Neural progenitor cell (in vitro differentiated cells): Measurements from ENCODE around the gene ZMYND8. TPM values are rescaled to one million over a fixed set of nuclear protein-coding genes. Genes with fewer than 3 reads are reported as not detected.

Experiments used
- DNase-seq: peaks from one replicate; pipeline ENCODE4 v3.0.0-alpha.2; 2016; ENCODE audit warnings: low spot score
- H2AFZ ChIP-seq: fragments of 200-600 bp; sonication (generic); replicated peaks from 2 replicates; pipeline ENCODE4 v1.6.1; 2016; ENCODE audit warnings: antibody characterized with exemption
- H3F3A ChIP-seq: fragments of 200-600 bp; sonication (generic); 2 replicates; pipeline ENCODE4 v1.6.1; 2016; ENCODE audit warnings: antibody characterized with exemption, low read depth
- H3K27ac ChIP-seq: fragments of 200-600 bp; sonication (generic); 2 replicates; pipeline ENCODE4 v1.5.1; 2016; ENCODE audit warnings: mild to moderate bottlenecking
- H3K27me3 ChIP-seq: fragments of 200-600 bp; sonication (generic); 2 replicates; pipeline ENCODE4 v1.6.1; 2016; ENCODE audit warnings: mild to moderate bottlenecking, moderate library complexity
- H3K36me3 ChIP-seq: fragments of 200-600 bp; sonication (generic); 2 replicates; pipeline ENCODE4 v1.5.1; 2016
- H3K4me1 ChIP-seq: fragments of 200-600 bp; sonication (generic); 2 replicates; pipeline ENCODE4 v1.6.1; 2016; ENCODE audit warnings: mixed run types
- H3K4me2 ChIP-seq: fragments of 200-600 bp; sonication (generic); 2 replicates; pipeline ENCODE4 v1.6.1; 2016
- H3K4me3 ChIP-seq: fragments of 200-600 bp; sonication (generic); 2 replicates; pipeline ENCODE4 v1.5.1; 2016
- H3K79me2 ChIP-seq: fragments of 200-600 bp; sonication (generic); 2 replicates; pipeline ENCODE4 v1.6.1; 2016; ENCODE audit warnings: low read depth
- H3K9ac ChIP-seq: fragments of 200-600 bp; sonication (generic); 2 replicates; pipeline ENCODE4 v1.6.1; 2016
- H3K9me3 ChIP-seq: fragments of 200-600 bp; sonication (generic); 2 replicates; pipeline ENCODE4 v1.5.1; 2016; ENCODE audit warnings: low read depth
- H4K20me1 ChIP-seq: fragments of 200-600 bp; sonication (generic); 2 replicates; pipeline ENCODE4 v1.6.1; 2016; ENCODE audit warnings: low read depth
- H3K27ac Mint-ChIP-seq: 3 replicates; pipeline ENCODE4 v1.8.0; 2021; ENCODE audit warnings: mixed read lengths
- H3K27me3 Mint-ChIP-seq: 2 replicates; pipeline ENCODE4 v1.8.0; 2022; ENCODE audit warnings: low read depth, mild to moderate bottlenecking, inconsistent platforms, moderate library complexity, mixed read lengths; ENCODE audit not compliant: insufficient read depth
- H3K36me3 Mint-ChIP-seq: 3 replicates; pipeline ENCODE4 v1.8.0; 2021; ENCODE audit warnings: mixed read lengths
- H3K4me1 Mint-ChIP-seq: 3 replicates; pipeline ENCODE4 v1.8.0; 2021; ENCODE audit warnings: mixed read lengths
- H3K4me3 Mint-ChIP-seq: 3 replicates; pipeline ENCODE4 v1.8.0; 2021; ENCODE audit warnings: mild to moderate bottlenecking, moderate library complexity, mixed read lengths
- H3K9me3 Mint-ChIP-seq: 3 replicates; pipeline ENCODE4 v1.8.0; 2020; ENCODE audit warnings: mixed read lengths
- CTCF ChIP-seq: fragments of 200-600 bp; sonication (generic); IDR thresholded peaks from 2 replicates; pipeline ENCODE4 v1.5.1; 2017; ENCODE audit warnings: antibody characterized with exemption, mild to moderate bottlenecking
- EZH2 ChIP-seq: fragments of 200-600 bp; sonication (generic); IDR thresholded peaks from 2 replicates; pipeline ENCODE4 v1.6.1; 2017; ENCODE audit warnings: antibody characterized with exemption, mild to moderate bottlenecking, moderate library complexity
- EZH2phosphoT487 ChIP-seq: fragments of 200-600 bp; sonication (generic); IDR thresholded peaks from 2 replicates; pipeline ENCODE4 v1.6.1; 2017; ENCODE audit warnings: antibody characterized with exemption
- total RNA-seq: library from RNA; depleted of rRNA; stranded (reverse); fragments of >200 nt; gene quantifications from 2 replicates; pipeline ENCODE4 v1.2.3, GENCODE V29; 2015; ENCODE audit warnings: low replicate concordance

The ZMYND8 gene
- total RNA-seq, 1 donor from 2014 or later: 59.4 TPM

- Mint-ChIP-seq H3K4me3 (no peak overlapping the region), H3K4me1 (peaks cover 23% of the 10 kb centered on the region), H3K27ac (peak overlapping the region; percentile 53), H3K9me3 (no peaks in the 10 kb centered on the region), H3K27me3 (peaks cover 6% of the 10 kb centered on the region), H3K36me3 (peaks cover 7% of the 10 kb centered on the region)
- Histone ChIP-seq H2AFZ (no peak overlapping the region), H4K20me1 (peaks cover 21% of the 10 kb centered on the region), H3K9me3 (no peaks in the 10 kb centered on the region), H3K27me3 (no peaks in the 10 kb centered on the region), H3K36me3 (no peaks in the 10 kb centered on the region), H3K9ac (no peak overlapping the region), H3K79me2 (no peaks in the 10 kb centered on the region), H3F3A (peaks cover 26% of the 10 kb centered on the region), H3K4me2 (no peak overlapping the region), H3K4me1 (peaks cover 15% of the 10 kb centered on the region), H3K27ac (no peak overlapping the region), H3K4me3 (no peak overlapping the region)
- TF ChIP-seq EZH2phosphoT487 (no peak), EZH2 (no peak), CTCF (no peak)
- no peak for DNase-seq
Observed at GRCh38 chr20:47202733-47203667, 153.5 kb downstream of the ZMYND8 start.

GRCh38 chr20:47201074-47201730 lies 155.3 kb downstream of the ZMYND8 start:
- H3K79me2 ChIP-seq: no peaks in the 10 kb centered on the region
- peaks cover 3% of the 10 kb centered on the region for H3K27me3 Mint-ChIP-seq
- H3K9me3 ChIP-seq: no peaks in the 10 kb centered on the region
- H3K4me3 Mint-ChIP-seq: no peak overlapping the region
- TF ChIP-seq EZH2 (no peak), CTCF (no peak)
- DNase-seq: no peak
- H3K27ac ChIP-seq: no peak overlapping the region
- H3K4me1 ChIP-seq: peaks cover 4% of the 10 kb centered on the region
- peaks cover 4% of the 10 kb centered on the region for H4K20me1 ChIP-seq
- H3F3A ChIP-seq: peaks cover 8% of the 10 kb centered on the region
- H3K4me1 Mint-ChIP-seq: peaks cover 14% of the 10 kb centered on the region
- no peaks in the 10 kb centered on the region for H3K9me3 Mint-ChIP-seq
- H3K36me3 ChIP-seq: no peaks in the 10 kb centered on the region
- H3K4me3 ChIP-seq: no peak overlapping the region
- H3K36me3 Mint-ChIP-seq: peaks cover 2% of the 10 kb centered on the region
- H2AFZ ChIP-seq: no peak overlapping the region
- no peaks in the 10 kb centered on the region for H3K27me3 ChIP-seq
- no peak overlapping the region for H3K9ac ChIP-seq
- no peak overlapping the region for H3K4me2 ChIP-seq
- H3K27ac Mint-ChIP-seq: no peak overlapping the region

GRCh38 chr20:47198996-47199552 lies 157.4 kb downstream of the ZMYND8 start:
- no peak for DNase-seq
- Mint-ChIP-seq H3K36me3 (no peaks in the 10 kb centered on the region), H3K4me1 (peaks cover 7% of the 10 kb centered on the region), H3K9me3 (no peaks in the 10 kb centered on the region), H3K4me3 (no peak overlapping the region), H3K27ac (no peak overlapping the region), H3K27me3 (peaks cover 3% of the 10 kb centered on the region)
- H3K27me3 ChIP-seq: no peaks in the 10 kb centered on the region
- no peak overlapping the region for H3K4me2 ChIP-seq
- H4K20me1 ChIP-seq: no peaks in the 10 kb centered on the region
- H3K9me3 ChIP-seq: no peaks in the 10 kb centered on the region
- H3K4me1 ChIP-seq: no peaks in the 10 kb centered on the region
- no peak for TF ChIP-seq EZH2phosphoT487
- no peak for TF ChIP-seq CTCF
- no peak for TF ChIP-seq EZH2
- no peaks in the 10 kb centered on the region for H3K79me2 ChIP-seq
- no peak overlapping the region for H3K9ac ChIP-seq
- H3K27ac ChIP-seq: no peak overlapping the region
- H3K4me3 ChIP-seq: no peak overlapping the region
- H2AFZ ChIP-seq: no peak overlapping the region
- H3K36me3 ChIP-seq: no peaks in the 10 kb centered on the region
- no peaks in the 10 kb centered on the region for H3F3A ChIP-seq
